Endothelial cell of umbilical vein (primary cell): Measurements from ENCODE around the gene NNT.

Experiments
- CTCF ChIP-seq, 2 donors: IDR thresholded peaks; 1 replicate in 1 of 2; 2 replicates in 1 of 2; pipeline ENCODE4 v1.5.1; 2011; ENCODE audit warnings: low read length in 2 of 2, mild to moderate bottlenecking in 2 of 2, moderate library complexity in 2 of 2, control low read depth in 1 of 2, inconsistent platforms in 1 of 2, low read depth in 1 of 2; ENCODE audit not compliant: insufficient read depth in 1 of 2; ENCODE audit errors: extremely low read depth in 1 of 2
- EZH2 ChIP-seq: IDR thresholded peaks from 2 replicates; pipeline ENCODE4 v1.6.1; 2012; ENCODE audit warnings: borderline replicate concordance, low read depth, mild to moderate bottlenecking, moderate library complexity, low read length, inconsistent platforms; ENCODE audit not compliant: severe bottlenecking
- MAX ChIP-seq: IDR thresholded peaks from 2 replicates; pipeline ENCODE4 v1.6.1; 2011; ENCODE audit not compliant: insufficient read depth, insufficient read length
- MYC ChIP-seq: IDR thresholded peaks from one replicate; pipeline ENCODE4 v1.6.1; 2011; ENCODE audit warnings: mild to moderate bottlenecking, low read depth, low read length
- POLR2A ChIP-seq: IDR thresholded peaks from 2 replicates; pipeline ENCODE4 v1.6.1; 2012; ENCODE audit warnings: low read depth, mild to moderate bottlenecking, control low read depth, low read length
- POLR2AphosphoS5 ChIP-seq: IDR thresholded peaks from 2 replicates; pipeline ENCODE4 v1.6.1; 2012; ENCODE audit warnings: low read depth, mild to moderate bottlenecking, control low read depth, low read length, moderate library complexity; ENCODE audit not compliant: insufficient read depth

- TF ChIP-seq MAX (no peak), CTCF (IDR thresholded peaks at IDR 0.05; ENCODE audit: extremely low read depth in 1 of 2, insufficient read depth in 1 of 2, low read depth in 1 of 2, low read length in 2 of 2) (no peak), EZH2 (no peak), POLR2A (no peak), POLR2AphosphoS5 (no peak), MYC (no peak)
These were observed 128.6 kb downstream of the NNT start for GRCh38 chr5:43731573-43731972.
